Effector memory CD4-positive, alpha-beta T cell (primary cell): ENCODE results near the gene KRTAP1-5.

Experiments used
- DNase-seq, 3 donors: peaks; one replicate each; pipeline ENCODE4 v3.0.0-alpha.2; 2020
- H3K27ac ChIP-seq: 2 replicates; pipeline ENCODE4 v1.7.0; 2013; ENCODE audit warnings: mild to moderate bottlenecking, low read length, moderate library complexity; ENCODE audit not compliant: insufficient read depth, poor library complexity, severe bottlenecking
- H3K27me3 ChIP-seq: replicated peaks from 2 replicates; pipeline ENCODE4 v1.7.0; 2013; ENCODE audit warnings: mild to moderate bottlenecking, low read length; ENCODE audit not compliant: insufficient read depth, control insufficient read depth, poor library complexity, severe bottlenecking
- H3K36me3 ChIP-seq: 2 replicates; pipeline ENCODE4 v1.7.0; 2013; ENCODE audit warnings: mild to moderate bottlenecking, low read length, moderate library complexity; ENCODE audit not compliant: control insufficient read depth, insufficient read depth
- H3K4me1 ChIP-seq: 2 replicates; pipeline ENCODE4 v1.7.0; 2013; ENCODE audit warnings: low read length, mild to moderate bottlenecking; ENCODE audit not compliant: control insufficient read depth, insufficient read depth, poor library complexity, severe bottlenecking
- H3K4me3 ChIP-seq: 2 replicates; pipeline ENCODE4 v1.7.0; 2013; ENCODE audit warnings: low read length, low read depth, mild to moderate bottlenecking; ENCODE audit not compliant: insufficient read depth, poor library complexity, severe bottlenecking
- H3K9me3 ChIP-seq: 2 replicates; pipeline ENCODE4 v1.7.0; 2013; ENCODE audit warnings: mild to moderate bottlenecking, low read length, moderate library complexity; ENCODE audit not compliant: control insufficient read depth

Gene KRTAP1-5

DNA sequence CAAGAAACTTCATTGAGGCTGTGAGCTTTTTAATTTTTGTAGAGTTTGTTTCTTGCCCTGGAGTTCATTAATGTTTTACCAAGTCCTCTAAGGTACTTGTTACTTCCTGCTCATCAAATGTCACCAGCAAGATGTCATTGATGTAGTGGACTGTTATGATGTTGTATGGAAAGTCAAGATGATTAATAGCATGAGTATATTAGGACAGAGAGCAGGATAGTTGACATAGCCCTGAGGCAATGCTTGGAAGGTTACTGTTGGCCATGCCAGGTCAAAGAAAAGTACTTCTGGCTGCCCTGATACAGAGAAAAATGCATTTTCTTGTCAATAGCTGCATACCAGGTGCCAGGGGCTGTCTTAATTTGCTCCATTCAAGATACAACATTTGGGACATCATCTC lies 6.7 kb downstream of the KRTAP1-5 start:
- DNase-seq = no peak
- Histone ChIP-seq H3K4me1 (no peaks in the 10 kb centered on the region), H3K4me3 (no peak overlapping the region), H3K27ac (no peak overlapping the region), H3K36me3 (no peaks in the 10 kb centered on the region), H3K27me3 (no peaks in the 10 kb centered on the region), H3K9me3 (no peaks in the 10 kb centered on the region)

DNA sequence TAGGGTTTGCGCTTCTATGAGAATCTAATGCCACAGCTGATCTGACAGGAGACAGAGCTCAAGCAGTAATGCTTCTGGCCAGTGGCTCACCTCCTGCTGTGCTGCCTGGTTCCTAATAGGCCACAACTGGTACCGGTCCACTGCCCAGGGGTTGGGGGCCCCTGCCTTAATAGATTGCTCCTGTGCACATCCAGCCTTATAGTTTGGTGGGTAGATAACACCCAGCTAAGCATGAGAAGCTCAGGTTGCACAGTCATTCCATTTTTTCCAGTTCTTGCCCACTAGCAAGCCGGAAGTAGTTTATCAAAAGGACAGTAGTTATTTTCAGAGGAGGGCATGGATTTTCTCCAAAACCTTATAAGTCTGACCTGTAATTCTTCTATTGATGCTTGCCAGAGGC lies 7.6 kb downstream of the KRTAP1-5 start:
- Histone ChIP-seq H3K36me3 (no peaks in the 10 kb centered on the region), H3K4me1 (no peaks in the 10 kb centered on the region), H3K27ac (no peak overlapping the region), H3K27me3 (no peaks in the 10 kb centered on the region), H3K4me3 (no peak overlapping the region), H3K9me3 (no peaks in the 10 kb centered on the region)
- DNase-seq = no peak

GRCh38 chr17:41018541-41018940 lies 8.5 kb downstream of the KRTAP1-5 start:
- no peak for DNase-seq
- Histone ChIP-seq H3K27me3 (no peaks in the 10 kb centered on the region), H3K27ac (no peak overlapping the region), H3K36me3 (no peaks in the 10 kb centered on the region), H3K9me3 (no peaks in the 10 kb centered on the region), H3K4me3 (no peak overlapping the region), H3K4me1 (no peaks in the 10 kb centered on the region)

GRCh38 chr17:41016578-41017215 lies 10.3 kb downstream of the KRTAP1-5 start:
- no peak overlapping the region for H3K4me3 ChIP-seq
- no peaks in the 10 kb centered on the region for H3K4me1 ChIP-seq
- DNase-seq = no peak
- H3K27me3 ChIP-seq = no peaks in the 10 kb centered on the region
- no peak overlapping the region for H3K27ac ChIP-seq
- H3K36me3 ChIP-seq = no peaks in the 10 kb centered on the region
- no peaks in the 10 kb centered on the region for H3K9me3 ChIP-seq

GRCh38 chr17:41015454-41015853 lies 11.6 kb downstream of the KRTAP1-5 start:
- Histone ChIP-seq H3K9me3 (no peaks in the 10 kb centered on the region), H3K36me3 (no peaks in the 10 kb centered on the region), H3K4me3 (no peak overlapping the region), H3K4me1 (no peaks in the 10 kb centered on the region), H3K27me3 (no peaks in the 10 kb centered on the region), H3K27ac (no peak overlapping the region)
- DNase-seq = no peak

DNA sequence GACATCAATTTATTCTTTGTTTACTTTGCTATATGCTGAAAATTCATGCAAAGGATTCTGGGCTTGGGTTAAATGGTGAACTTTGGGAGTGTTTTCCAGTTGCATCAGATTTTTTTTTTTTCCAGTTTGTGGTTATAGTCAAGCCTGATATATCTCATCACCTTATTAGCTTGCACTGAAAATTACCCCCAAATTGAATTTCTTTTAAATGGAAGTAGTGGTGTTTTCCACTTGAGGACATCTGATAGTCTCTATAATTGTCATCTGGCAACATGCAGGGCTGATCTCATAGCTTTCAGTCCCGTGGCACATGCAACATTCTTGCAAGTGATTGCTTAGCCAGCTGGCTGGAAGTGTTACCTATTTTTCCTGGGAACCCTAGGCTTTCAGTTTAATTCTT lies 13.4 kb downstream of the KRTAP1-5 start:
- no peak overlapping the region for H3K4me3 ChIP-seq
- H3K4me1 ChIP-seq = no peaks in the 10 kb centered on the region
- H3K36me3 ChIP-seq = no peaks in the 10 kb centered on the region
- H3K27ac ChIP-seq = no peak overlapping the region
- no peak for DNase-seq
- H3K9me3 ChIP-seq = no peaks in the 10 kb centered on the region
- no peaks in the 10 kb centered on the region for H3K27me3 ChIP-seq

GRCh38 chr17:41013181-41013580 lies 13.8 kb downstream of the KRTAP1-5 start:
- H3K27ac ChIP-seq = no peak overlapping the region
- no peak for DNase-seq

DNA sequence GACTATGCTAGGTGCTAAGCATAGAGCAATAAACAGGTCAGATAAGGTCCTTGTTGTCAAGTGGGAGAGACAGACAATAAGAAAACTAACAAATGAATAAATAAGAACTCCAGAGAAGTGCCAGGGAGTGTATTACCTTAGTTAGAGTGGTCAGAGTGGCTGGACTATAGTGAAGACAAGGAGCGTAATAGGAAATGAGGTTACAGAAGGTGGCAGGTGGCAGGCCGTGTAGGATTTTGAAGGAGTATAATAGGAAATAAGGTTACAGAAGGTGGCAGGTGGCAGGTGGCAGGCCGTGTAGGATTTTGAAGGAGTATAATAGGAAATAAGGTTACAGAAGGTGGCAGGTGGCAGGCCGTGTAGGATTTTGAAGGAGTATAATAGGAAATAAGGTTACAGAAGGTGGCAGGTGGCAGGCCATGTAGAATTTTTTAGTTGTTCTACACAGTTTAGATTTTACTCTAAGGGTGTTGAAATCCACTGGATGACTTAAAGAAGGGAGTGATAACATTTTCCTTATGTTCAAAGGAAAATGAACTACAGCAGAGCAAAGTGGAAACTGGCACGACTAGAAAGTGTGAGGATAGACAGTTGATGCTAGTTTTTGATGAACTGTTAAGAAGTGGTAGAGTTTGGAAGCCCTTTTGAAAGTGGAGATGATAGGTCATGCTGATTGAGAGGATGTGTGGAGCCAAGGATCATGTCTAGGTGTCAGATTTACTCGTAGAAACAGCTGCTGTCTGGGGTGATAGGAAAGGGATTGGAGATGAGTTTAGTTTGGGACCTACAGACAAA lies 14.5 kb downstream of the KRTAP1-5 start:
- Histone ChIP-seq H3K27ac (no peak overlapping the region), H3K4me3 (no peak overlapping the region), H3K9me3 (no peaks in the 10 kb centered on the region), H3K36me3 (no peaks in the 10 kb centered on the region), H3K4me1 (no peaks in the 10 kb centered on the region), H3K27me3 (no peaks in the 10 kb centered on the region)
- DNase-seq = no peak

More at GRCh38 chr17:41013181-41013580, 13.8 kb downstream of the KRTAP1-5 start:
- Histone ChIP-seq H3K4me3 (no peak overlapping the region), H3K36me3 (no peaks in the 10 kb centered on the region), H3K9me3 (no peaks in the 10 kb centered on the region), H3K27me3 (no peaks in the 10 kb centered on the region), H3K4me1 (no peaks in the 10 kb centered on the region)

DNA sequence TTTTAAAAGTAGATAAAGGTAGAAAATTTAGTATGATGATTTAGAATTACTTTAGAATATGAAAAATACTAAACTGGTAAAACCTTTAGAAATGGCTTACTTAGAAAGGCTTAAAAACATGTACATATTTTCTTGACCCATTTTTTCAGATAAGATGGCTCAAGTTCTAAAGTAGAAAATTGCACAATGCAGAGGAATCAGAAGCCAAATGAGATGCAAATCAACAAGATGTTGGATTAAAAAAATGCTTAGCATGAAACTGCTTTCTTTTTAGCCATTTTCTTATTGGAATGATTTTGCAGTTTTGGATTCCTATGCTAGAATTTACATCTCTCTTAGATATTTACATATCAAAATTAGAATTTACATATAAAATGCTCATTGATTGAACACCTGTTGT lies 16.6 kb downstream of the KRTAP1-5 start:
- Histone ChIP-seq H3K4me3 (no peak overlapping the region), H3K36me3 (no peaks in the 10 kb centered on the region), H3K9me3 (no peaks in the 10 kb centered on the region), H3K4me1 (no peaks in the 10 kb centered on the region), H3K27me3 (no peaks in the 10 kb centered on the region), H3K27ac (no peak overlapping the region)
- no peak for DNase-seq

DNA sequence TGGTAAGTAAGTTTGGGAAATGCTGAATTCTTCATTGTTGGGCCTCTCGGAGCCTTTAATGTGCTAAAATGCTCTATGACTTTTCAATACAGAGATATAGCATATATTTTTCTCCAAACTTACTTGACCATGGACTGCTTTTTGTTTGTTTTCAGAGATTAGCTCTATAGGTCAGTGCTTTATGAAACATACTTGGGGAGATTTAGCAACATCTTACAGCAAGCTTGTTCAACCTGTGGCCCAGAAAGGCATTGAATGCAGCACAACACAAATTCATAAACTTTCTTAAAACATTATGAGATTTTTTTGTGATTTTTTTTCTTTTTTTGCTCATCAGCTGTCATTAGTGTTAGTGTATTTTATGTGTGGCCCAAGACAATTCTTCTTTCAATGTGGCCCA lies 17.1 kb downstream of the KRTAP1-5 start:
- Histone ChIP-seq H3K4me3 (no peak overlapping the region), H3K27ac (no peak overlapping the region), H3K27me3 (no peaks in the 10 kb centered on the region), H3K36me3 (no peaks in the 10 kb centered on the region), H3K4me1 (no peaks in the 10 kb centered on the region), H3K9me3 (no peaks in the 10 kb centered on the region)
- DNase-seq = no peak
